Fibroblast of villous mesenchyme (primary cell): ENCODE measurements around the gene ZC3H8. TPM values are rescaled to one million over a fixed set of nuclear protein-coding genes. Genes with fewer than 3 reads are reported as not detected.

Experiments used
- DNase-seq: peaks from one replicate; pipeline ENCODE4 v3.0.0-alpha.2; 2010; ENCODE audit warnings: low read depth
- H3K4me3 ChIP-seq: 2 replicates; pipeline ENCODE4 v1.5.1; 2011; ENCODE audit warnings: low read depth, mild to moderate bottlenecking, low read length
- total RNA-seq: library from RNA; depleted of rRNA; stranded (reverse); fragments of >200 nt; gene quantifications from 2 replicates; pipeline ENCODE4 v1.2.3, GENCODE V29; 2012
- TF ChIP-seq, protein P1 (sequence below): IDR thresholded peaks from 2 replicates; pipeline ENCODE4 v1.5.1; 2012; ENCODE audit warnings: low read depth, mild to moderate bottlenecking, low read length; ENCODE audit not compliant: insufficient read depth

The ZC3H8 gene
- total RNA-seq, 1 donor = 8.2 TPM

DNA sequence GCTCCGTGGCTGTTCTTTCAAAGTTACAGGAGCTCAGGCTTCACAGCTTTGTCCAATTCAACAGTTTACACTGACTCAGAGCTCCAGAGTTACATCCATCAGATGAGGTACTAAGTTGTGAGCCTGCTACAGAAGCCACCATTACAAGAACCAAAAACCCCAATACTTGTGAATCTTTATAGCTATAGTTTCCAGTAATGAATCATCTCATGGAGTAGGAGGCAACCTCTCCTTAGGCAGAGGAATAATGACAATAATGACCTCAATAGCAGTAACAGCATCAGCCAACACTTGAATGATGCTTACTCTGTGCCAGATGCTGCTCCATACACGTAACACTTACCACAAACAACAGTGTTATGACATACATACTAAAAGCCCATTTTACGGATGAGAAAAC is 3.6 kb downstream of the ZC3H8 start:
- TF ChIP-seq, protein P1, sequence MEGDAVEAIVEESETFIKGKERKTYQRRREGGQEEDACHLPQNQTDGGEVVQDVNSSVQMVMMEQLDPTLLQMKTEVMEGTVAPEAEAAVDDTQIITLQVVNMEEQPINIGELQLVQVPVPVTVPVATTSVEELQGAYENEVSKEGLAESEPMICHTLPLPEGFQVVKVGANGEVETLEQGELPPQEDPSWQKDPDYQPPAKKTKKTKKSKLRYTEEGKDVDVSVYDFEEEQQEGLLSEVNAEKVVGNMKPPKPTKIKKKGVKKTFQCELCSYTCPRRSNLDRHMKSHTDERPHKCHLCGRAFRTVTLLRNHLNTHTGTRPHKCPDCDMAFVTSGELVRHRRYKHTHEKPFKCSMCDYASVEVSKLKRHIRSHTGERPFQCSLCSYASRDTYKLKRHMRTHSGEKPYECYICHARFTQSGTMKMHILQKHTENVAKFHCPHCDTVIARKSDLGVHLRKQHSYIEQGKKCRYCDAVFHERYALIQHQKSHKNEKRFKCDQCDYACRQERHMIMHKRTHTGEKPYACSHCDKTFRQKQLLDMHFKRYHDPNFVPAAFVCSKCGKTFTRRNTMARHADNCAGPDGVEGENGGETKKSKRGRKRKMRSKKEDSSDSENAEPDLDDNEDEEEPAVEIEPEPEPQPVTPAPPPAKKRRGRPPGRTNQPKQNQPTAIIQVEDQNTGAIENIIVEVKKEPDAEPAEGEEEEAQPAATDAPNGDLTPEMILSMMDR = no peak
- no peak overlapping the region for H3K4me3 ChIP-seq
- peak; percentile 7 for DNase-seq

DNA sequence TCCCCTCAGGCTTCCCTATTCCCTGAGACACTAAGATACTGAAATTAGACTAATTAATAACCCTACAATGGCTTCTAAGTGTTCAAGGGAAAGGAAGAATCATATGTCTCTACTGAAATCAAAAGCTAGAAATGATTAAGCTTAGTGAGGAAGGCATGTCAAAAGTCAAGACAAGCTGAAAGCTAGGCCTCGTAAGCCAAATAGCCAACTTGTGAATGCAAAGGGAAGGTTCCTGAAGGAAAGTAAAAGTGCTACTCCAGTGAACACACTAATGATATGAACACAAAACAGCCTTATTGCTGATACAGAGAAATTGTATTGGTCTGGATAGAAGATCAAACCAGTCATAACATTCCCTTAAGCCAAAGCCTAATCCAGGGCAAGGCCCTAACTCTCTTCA is 10.0 kb downstream of the ZC3H8 start:
- DNase-seq = no peak
- no peak overlapping the region for H3K4me3 ChIP-seq
- TF ChIP-seq, protein P1 = no peak

DNA sequence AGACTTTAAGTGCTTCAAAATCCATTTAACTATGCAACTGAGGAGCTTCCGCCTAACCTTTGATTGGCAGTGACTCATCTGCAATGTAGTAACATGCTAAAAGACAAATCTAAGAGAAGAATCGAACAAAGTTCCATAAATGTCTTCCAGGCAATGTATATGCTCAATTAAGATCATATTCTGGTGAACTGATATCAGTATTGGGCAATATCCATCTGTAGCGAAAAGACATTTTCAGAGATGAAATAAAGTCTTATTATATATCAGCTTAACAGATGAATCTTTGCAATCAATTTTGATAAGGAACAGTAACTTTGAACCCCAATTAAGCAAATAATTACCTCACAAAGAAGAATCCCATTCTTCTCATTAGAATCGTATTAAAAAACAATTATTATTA is 11.6 kb downstream of the ZC3H8 start:
- H3K4me3 ChIP-seq = no peak overlapping the region
- TF ChIP-seq, protein P1 = no peak
- DNase-seq = no peak

DNA sequence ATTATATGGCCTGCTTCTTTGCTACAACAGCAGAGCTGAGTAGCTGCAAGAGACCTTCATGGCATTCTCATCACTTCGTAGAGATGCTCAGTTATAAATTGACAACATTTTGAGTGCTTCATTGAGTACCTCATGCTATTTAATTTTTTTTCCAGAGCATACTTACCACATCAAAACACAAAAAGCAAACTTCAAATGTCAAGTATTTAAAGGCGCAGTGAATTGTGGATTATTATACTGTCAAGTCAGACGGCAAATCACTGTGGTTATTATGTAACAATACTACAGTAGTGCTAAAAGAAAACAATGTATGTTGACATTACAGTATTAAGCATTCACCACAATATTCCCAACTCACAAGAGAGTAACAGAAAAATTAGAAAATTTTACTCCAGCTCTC is 12.5 kb downstream of the ZC3H8 start:
- DNase-seq = no peak
- TF ChIP-seq, protein P1 = no peak
- no peak overlapping the region for H3K4me3 ChIP-seq

DNA sequence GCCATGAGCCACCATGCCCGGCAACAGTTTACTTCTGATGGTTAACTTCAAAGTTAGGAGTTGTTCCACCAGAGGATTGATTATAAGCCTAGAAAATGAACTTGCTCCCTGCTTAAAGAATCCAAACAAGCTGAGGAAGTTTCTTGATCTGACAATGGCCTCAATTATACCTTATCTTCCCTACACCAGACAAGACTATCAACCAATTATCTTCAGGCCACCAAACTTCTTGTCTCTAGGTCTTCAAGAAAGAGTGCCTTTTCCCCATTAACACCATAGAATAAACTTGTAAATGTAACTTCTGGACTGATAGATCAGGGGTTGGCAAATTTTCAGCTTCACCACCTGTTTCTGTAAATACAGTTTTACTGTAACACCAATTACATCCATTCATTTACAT is 15.0 kb downstream of the ZC3H8 start:
- TF ChIP-seq, protein P1 = no peak
- DNase-seq = no peak
- no peak overlapping the region for H3K4me3 ChIP-seq

DNA sequence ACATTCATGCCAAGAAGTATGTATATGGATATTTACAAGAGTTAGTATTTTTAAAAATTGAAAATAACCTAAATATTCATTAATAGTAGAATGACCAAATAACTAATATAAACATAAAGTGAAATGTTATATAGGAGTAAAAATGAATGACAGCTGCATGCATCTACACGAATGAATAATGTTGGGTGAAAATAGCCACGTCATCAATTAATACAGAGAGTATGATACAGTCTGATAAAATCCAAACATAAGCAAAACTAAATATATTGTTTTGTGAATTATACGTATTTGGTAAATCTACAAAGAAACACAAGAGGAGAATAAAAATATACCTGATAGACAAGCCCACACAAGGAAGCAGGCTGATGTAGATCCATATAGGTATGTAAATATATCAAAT is 24.5 kb downstream of the ZC3H8 start:
- no peak for DNase-seq
- TF ChIP-seq, protein P1 = no peak
- H3K4me3 ChIP-seq = no peak overlapping the region

DNA sequence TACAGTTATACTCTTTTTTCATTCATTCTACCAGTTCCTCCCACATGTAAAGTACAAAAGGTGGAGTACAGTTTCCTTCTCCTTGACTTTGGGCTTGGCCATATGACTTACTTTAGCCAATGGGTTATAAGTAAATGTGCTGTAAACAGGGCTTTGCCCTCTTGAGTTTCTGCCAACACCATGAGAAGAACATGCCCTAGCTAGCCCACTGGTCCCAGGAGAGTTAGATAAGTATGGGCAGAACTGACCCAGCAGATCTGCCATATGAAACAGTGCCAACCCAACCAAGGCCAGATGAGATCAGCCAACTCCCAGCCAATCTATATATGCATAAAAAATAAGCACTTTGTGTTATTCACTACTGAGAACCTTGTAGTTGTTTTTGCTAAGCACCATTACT is 25.5 kb downstream of the ZC3H8 start:
- no peak overlapping the region for H3K4me3 ChIP-seq
- TF ChIP-seq, protein P1 = no peak
- DNase-seq = peak; percentile 7
